ENCODE results near the gene ZNF530.

DNA sequence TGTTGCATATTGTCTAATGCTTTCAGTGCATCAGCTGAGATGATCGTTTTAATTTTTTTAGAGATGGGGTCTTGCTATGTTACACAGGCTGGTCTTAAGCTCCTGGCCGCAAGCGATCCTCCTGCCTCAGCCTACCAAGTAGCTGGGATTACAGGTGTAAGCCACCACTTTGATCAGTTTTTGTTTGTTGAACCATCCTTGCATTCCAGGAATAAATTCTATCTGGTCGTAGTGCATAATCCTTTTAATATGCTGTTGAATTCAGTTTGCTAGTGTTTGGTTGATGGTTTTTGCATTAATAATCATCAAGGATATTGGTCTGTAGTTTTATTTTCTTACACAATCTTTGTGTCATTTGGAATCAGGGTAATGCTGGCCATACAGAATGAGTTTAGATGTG lies 37.7 kb downstream of the ZNF530 start:
- TF ChIP-seq, protein P1, sequence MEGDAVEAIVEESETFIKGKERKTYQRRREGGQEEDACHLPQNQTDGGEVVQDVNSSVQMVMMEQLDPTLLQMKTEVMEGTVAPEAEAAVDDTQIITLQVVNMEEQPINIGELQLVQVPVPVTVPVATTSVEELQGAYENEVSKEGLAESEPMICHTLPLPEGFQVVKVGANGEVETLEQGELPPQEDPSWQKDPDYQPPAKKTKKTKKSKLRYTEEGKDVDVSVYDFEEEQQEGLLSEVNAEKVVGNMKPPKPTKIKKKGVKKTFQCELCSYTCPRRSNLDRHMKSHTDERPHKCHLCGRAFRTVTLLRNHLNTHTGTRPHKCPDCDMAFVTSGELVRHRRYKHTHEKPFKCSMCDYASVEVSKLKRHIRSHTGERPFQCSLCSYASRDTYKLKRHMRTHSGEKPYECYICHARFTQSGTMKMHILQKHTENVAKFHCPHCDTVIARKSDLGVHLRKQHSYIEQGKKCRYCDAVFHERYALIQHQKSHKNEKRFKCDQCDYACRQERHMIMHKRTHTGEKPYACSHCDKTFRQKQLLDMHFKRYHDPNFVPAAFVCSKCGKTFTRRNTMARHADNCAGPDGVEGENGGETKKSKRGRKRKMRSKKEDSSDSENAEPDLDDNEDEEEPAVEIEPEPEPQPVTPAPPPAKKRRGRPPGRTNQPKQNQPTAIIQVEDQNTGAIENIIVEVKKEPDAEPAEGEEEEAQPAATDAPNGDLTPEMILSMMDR (IDR thresholded peaks at IDR 0.05), result no peak
- no peak for TF ChIP-seq EP300 (IDR thresholded peaks at IDR 0.05)
- no peak for TF ChIP-seq POLR2AphosphoS5 (IDR thresholded peaks at IDR 0.05)
- no peak for TF ChIP-seq POLR2A (IDR thresholded peaks at IDR 0.05)

All from suprapubic skin (tissue), 4 donors.